ENCODE results near the gene TREML1. TPM values are rescaled to one million over a fixed set of nuclear protein-coding genes. Genes with fewer than 3 reads are reported as not detected.
"Not testable (repeated sequence)": the region's sequence is repeated elsewhere in the genome, so short reads cannot be mapped to it uniquely, and the experiment has no call there.

Gene TREML1
- total RNA-seq, 4 donors from 2014 or later, result not detected

DNA sequence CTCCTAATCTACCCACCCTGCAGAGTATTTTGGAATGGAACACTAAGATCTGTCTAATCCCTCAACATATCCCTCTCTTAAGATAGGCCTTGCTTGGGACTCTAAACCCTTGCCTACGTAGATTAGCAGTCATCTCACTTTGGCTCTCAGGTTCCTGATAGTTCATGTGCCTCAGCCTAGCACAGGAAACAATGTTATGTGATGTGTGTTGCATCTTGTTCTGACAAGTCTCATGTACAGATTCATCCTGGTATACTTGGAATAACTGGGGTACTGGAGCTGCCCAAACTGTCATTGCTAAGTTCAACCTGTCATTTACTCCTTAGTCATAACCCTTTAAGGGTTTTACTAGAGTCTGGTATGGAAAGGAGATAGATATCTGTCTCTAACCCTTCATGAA is 34.1 kb downstream of the TREML1 start:
- H3K27me3 ChIP-seq, result no peaks in the 10 kb centered on the region
- no peak overlapping the region for H3K27ac ChIP-seq
- no peak overlapping the region for H3K4me3 ChIP-seq
- TF ChIP-seq, protein P1, sequence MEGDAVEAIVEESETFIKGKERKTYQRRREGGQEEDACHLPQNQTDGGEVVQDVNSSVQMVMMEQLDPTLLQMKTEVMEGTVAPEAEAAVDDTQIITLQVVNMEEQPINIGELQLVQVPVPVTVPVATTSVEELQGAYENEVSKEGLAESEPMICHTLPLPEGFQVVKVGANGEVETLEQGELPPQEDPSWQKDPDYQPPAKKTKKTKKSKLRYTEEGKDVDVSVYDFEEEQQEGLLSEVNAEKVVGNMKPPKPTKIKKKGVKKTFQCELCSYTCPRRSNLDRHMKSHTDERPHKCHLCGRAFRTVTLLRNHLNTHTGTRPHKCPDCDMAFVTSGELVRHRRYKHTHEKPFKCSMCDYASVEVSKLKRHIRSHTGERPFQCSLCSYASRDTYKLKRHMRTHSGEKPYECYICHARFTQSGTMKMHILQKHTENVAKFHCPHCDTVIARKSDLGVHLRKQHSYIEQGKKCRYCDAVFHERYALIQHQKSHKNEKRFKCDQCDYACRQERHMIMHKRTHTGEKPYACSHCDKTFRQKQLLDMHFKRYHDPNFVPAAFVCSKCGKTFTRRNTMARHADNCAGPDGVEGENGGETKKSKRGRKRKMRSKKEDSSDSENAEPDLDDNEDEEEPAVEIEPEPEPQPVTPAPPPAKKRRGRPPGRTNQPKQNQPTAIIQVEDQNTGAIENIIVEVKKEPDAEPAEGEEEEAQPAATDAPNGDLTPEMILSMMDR (IDR thresholded peaks at IDR 0.05), result no peak
- TF ChIP-seq POLR2A (IDR thresholded peaks at IDR 0.05), result no peak
- TF ChIP-seq EP300 (IDR thresholded peaks at IDR 0.05), result no peak
- no peak for TF ChIP-seq POLR2AphosphoS5 (IDR thresholded peaks at IDR 0.05)
- WGBS, 2 donors (ENCODE audit: low coverage in 1 of 2), result 90 to 100% methylated on average over 1 of the region's 1 CpG
- peaks cover 0 to 15% of the 10 kb centered on the region in 2 donors for H3K36me3 ChIP-seq
- H3K4me1 ChIP-seq, result no peaks in the 10 kb centered on the region
- ATAC-seq, result no peak
- H3K9me3 ChIP-seq, result no peaks in the 10 kb centered on the region

DNA sequence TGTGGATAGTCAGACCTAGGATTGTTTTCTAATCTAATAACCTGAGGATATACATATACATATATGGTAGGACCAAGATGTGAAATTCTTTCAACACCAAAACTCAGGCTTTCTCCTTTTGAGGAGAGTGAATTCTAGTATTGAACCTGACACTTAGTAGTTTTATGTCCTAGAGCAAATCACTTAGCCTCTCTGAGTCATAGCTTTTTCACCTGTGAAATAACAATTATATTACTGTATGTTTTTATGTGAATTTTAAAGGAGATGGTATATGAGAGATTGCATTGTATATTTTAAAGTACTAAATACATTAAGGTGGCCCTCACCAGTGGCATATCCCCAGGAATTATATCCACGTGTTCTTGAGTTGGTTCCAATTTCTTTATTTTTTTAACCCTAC is 34.6 kb downstream of the TREML1 start:
- H3K9me3 ChIP-seq, result no peaks in the 10 kb centered on the region
- H3K4me1 ChIP-seq, result no peaks in the 10 kb centered on the region
- H3K27me3 ChIP-seq, result no peaks in the 10 kb centered on the region
- H3K36me3 ChIP-seq, result peaks cover 0 to 15% of the 10 kb centered on the region in 2 donors
- H3K27ac ChIP-seq, result no peak overlapping the region
- H3K4me3 ChIP-seq, result no peak overlapping the region
- 71 to 100% methylated on average over 1 of the region's 1 CpG for WGBS, 2 donors (ENCODE audit: low coverage in 1 of 2)
- TF ChIP-seq POLR2A (IDR thresholded peaks at IDR 0.05), result no peak
- TF ChIP-seq POLR2AphosphoS5 (IDR thresholded peaks at IDR 0.05), result no peak
- no peak for TF ChIP-seq EP300 (IDR thresholded peaks at IDR 0.05)
- TF ChIP-seq, protein P1 (IDR thresholded peaks at IDR 0.05), result no peak
- no peak for ATAC-seq

DNA sequence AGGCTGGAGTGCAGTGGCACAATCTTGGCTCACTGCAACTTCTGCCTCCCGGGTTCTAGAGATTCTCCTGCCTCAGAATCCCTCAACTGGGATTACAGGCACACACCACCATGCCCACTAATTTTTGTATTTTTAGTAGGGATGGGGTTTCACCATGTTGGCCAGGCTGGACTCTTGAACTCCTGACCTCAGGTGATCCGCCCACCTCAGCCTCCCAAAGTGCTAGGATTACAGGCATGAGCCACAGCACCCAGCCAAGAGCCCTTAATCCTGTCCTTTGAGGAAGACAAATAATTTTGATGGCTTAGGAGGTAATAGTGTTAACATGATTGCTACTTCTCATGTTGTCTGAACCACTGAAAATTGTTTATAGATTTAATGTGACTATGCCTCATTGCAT is 39.1 kb downstream of the TREML1 start:
- H3K36me3 ChIP-seq, ATAC-seq, H3K27ac ChIP-seq, H3K4me1 ChIP-seq, H3K27me3 ChIP-seq, H3K9me3 ChIP-seq, H3K4me3 ChIP-seq: not testable (repeated sequence)
- WGBS, 2 donors (ENCODE audit: low coverage in 1 of 2), result 50 to 100% methylated on average over 1 of the region's 2 CpGs

DNA sequence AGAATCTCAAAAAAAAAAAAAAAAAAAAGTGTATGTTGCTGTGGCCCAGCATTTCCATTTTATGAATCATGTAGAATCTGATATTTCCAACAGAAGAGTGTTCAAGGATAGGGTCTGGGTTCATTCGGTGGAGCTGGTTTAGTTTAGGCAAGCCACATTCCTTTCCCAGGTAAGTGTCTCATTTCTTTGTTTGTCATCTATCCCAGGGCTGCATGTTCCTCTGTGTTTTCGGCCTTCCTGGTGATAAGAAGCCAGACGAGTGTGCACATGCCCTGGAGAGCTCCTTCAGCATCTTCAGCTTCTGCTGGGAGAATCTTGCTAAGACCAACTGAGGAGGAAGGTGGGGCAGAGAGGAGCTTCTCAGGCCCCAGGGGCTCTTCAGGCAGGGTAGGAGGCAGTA is 43.1 kb downstream of the TREML1 start:
- no peaks in the 10 kb centered on the region for H3K27me3 ChIP-seq
- peaks cover 0 to 11% of the 10 kb centered on the region in 2 donors for H3K36me3 ChIP-seq
- no peak overlapping the region for H3K27ac ChIP-seq
- H3K9me3 ChIP-seq, result no peaks in the 10 kb centered on the region
- TF ChIP-seq, protein P1 (IDR thresholded peaks at IDR 0.05), result no peak
- no peaks in the 10 kb centered on the region for H3K4me1 ChIP-seq
- H3K4me3 ChIP-seq, result no peak overlapping the region
- WGBS, 2 donors (ENCODE audit: low coverage in 1 of 2), result 71 to 94% methylated on average over 1 to 2 of the region's 3 CpGs
- ATAC-seq, result no peak

DNA sequence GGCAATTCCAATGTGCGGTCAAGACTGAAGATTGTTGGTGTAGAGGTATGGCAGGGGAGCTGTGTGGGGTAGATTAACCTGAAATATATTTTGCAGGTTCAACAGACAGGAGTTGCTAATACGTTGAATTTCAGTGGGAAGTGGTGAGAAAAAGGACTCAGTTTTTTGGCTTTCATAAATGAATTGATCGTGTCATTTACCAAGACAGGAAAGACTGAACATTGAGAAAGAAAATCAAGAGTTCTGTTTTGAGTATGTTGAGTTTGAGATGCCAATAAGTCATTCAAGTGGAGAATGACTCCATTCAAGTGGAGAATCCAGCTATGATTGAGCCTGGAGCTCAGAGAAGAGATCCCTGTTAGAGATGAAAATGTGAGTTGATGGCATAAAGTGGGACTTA is 50.3 kb downstream of the TREML1 start:
- Histone ChIP-seq H3K4me1 (peaks cover 0 to 2% (median 0%) of the 10 kb centered on the region in 3 donors), H3K4me3 (no peak overlapping the region), H3K9me3 (no peaks in the 10 kb centered on the region), H3K27me3 (no peaks in the 10 kb centered on the region), H3K36me3 (peaks cover 0 to 26% of the 10 kb centered on the region in 2 donors), H3K27ac (no peak overlapping the region)
- TF ChIP-seq POLR2A (IDR thresholded peaks at IDR 0.05), result no peak
- TF ChIP-seq, protein P1 (IDR thresholded peaks at IDR 0.05), result no peak
- no peak for TF ChIP-seq EP300 (IDR thresholded peaks at IDR 0.05)
- no peak for TF ChIP-seq POLR2AphosphoS5 (IDR thresholded peaks at IDR 0.05)
- WGBS, 2 donors (ENCODE audit: low coverage in 1 of 2), result 87 to 88% methylated on average over 2 of the region's 3 CpGs
- no peak for ATAC-seq
